Vein endothelial cell (primary cell): ENCODE data around the gene KRT6C. TPM values are rescaled to one million over a fixed set of nuclear protein-coding genes. Genes with fewer than 3 reads are reported as not detected.

Experiments used
- total RNA-seq: library from RNA; depleted of rRNA; stranded (reverse); fragments of >200 nt; gene quantifications from 2 replicates; pipeline ENCODE4 v1.2.3, GENCODE V29; 2012

KRT6C gene
- total RNA-seq: not detected in 2 replicates

DNA sequence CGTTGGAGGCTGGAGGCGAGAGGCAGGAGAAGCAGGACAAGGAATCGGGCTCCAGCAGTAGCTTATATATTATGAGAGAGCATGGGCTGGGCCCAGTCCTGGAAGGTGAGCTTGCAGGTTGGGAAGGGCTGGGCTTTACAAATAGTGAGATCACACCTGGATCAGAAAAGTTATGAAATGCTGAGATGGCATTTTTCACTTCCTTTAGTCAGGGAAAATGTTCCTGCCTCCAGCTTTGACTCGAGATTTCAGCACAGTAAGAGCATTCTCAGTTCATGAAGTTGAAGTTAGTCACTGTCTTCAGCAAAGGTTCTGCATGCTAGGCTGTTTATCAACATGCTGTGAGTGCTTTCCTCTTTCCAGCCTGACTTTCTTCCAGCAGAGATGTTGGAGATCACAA, at the start of gene KRT6C:
Gene KRT6C, minus strand, starts transcription at position 38 of the 400 bp plus-strand sequence. CDS start 68 bp downstream, outside the sequence.

GRCh38 chr12:52519826-52520662, 46.4 kb upstream of the KRT6C start, which contains the start of gene KRT5:
Gene KRT5, minus strand, starts transcription at chr12:52520394. Its CDS starts 98 bp downstream, at chr12:52520296.

DNA sequence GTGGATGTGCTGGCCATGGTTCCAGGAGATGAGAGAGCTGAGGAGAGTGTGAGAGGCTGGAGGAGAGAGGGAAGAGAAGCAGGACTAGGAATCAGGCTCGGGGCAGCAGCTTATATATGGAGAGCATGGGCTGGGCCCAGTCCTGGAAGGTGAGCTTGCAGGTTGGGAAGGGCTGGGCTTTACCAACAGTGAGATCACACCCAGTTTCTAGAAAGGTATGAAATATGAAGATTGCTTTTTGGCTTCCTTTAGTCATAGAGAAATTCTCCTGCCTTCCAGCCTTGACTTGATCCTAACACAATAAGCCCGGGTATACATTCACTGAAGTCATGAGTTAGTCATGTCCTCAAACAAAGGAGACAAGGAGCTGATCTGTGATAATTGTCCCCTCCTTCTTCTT, 19.6 kb upstream of the KRT6C start, which contains the start of gene KRT6A:
Gene KRT6A, minus strand, starts transcription at position 86 of the 400 bp plus-strand sequence. Its CDS starts 69 bp downstream, at position 17.

DNA sequence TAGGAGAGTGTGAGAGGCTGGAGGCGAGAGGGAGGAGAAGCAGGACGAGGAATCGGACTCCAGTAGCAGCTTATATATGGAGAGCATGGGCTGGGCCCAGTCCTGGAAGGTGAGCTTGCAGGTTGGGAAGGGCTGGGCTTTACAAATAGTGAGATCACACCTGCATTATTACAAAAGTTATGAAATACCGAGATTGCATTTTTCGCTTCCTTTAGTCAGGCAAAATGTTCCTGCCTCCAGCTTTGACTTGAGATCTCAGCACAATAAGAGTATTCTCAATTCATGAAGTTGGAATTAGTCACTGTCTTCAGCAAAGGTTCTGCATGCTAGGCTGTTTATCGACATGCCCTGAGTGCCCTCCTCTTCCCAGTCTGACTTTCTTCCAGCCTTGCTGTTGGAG, 21.5 kb downstream of the KRT6C start, which contains the start of gene KRT6B:
Gene KRT6B, minus strand, starts transcription at position 46 of the 400 bp plus-strand sequence. CDS start 68 bp downstream, outside the sequence.

DNA sequence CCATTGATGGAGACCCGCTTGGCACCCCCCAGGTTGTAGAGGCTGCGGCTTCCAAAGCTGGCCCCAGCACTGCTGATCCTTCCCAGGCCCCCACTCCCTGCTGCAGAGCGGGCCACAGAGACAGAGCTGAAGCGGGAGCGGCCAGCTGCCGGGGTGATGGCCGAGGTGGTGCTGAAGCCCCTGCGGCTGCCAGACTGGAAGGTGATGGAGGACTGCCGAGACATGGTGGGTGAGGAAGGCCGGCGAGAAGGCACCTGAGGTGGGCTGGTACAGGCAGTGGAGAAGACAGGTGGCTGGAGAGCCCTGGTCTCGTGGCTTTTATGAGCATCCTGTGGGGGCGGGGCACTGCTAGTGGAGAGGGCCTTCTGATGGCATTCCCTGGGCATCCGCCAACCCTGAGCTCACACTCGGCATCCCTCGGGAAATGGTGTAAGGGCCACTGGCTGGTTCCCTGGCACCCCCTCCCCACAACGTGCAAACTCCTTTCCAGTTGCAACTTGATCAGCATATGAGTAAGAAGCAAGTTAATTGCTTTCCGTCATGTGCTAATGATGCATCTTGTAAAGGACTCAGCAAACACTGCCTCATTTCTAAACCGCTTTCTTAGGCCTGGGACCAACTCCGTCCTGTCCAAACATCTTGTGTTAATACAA, 39.4 kb downstream of the KRT6C start, which contains the start of gene KRT75:
Gene KRT75, minus strand, starts transcription at position 291 of the 653 bp plus-strand sequence. Its CDS starts 67 bp downstream, at position 224.

Other genes with a start within 250 kb of the KRT6C start
- gene KRT7, start 240.6 kb downstream of the KRT6C start, total RNA-seq: 129 and 1,019 TPM in 2 replicates
- gene KRT86, start 199.2 kb downstream of the KRT6C start, total RNA-seq: not detected in 2 replicates
- not detected in 2 replicates for gene KRT81, start 182.3 kb downstream of the KRT6C start, total RNA-seq
- gene KRT83, start 152.4 kb downstream of the KRT6C start, total RNA-seq: not detected in 2 replicates
- not detected in 2 replicates for gene KRT85, start 106.3 kb downstream of the KRT6C start, total RNA-seq
- gene KRT84, start 88.2 kb downstream of the KRT6C start, total RNA-seq: not detected in 2 replicates
- gene KRT82, start 67.5 kb downstream of the KRT6C start, total RNA-seq: not detected in 2 replicates
- not detected in 2 replicates for gene KRT75, start 39.4 kb downstream of the KRT6C start, total RNA-seq
- gene KRT6B, start 21.7 kb downstream of the KRT6C start, total RNA-seq: not detected in 2 replicates
- not detected in 2 replicates for gene KRT6A, start 19.5 kb upstream of the KRT6C start, total RNA-seq
- gene KRT5, start 46.6 kb upstream of the KRT6C start, total RNA-seq: not detected in 2 replicates
- gene KRT71, start 79.3 kb upstream of the KRT6C start, total RNA-seq: not detected in 2 replicates
- gene KRT74, start 100.0 kb upstream of the KRT6C start, total RNA-seq: not detected in 2 replicates
- not detected in 2 replicates for gene KRT72, start 127.7 kb upstream of the KRT6C start, total RNA-seq
- gene KRT73, start 144.8 kb upstream of the KRT6C start, total RNA-seq: not detected in 2 replicates
- gene KRT2, start 178.4 kb upstream of the KRT6C start, total RNA-seq: not detected in 2 replicates
- not detected in 2 replicates for gene KRT1, start 206.6 kb upstream of the KRT6C start, total RNA-seq
- not detected in 2 replicates for gene KRT77, start 229.7 kb upstream of the KRT6C start, total RNA-seq